ENCODE measurements around the gene MYO5A. TPM values are rescaled to one million over a fixed set of nuclear protein-coding genes. Genes with fewer than 3 reads are reported as not detected.

Gene MYO5A
- total RNA-seq, 2 experiments from 2014 or later = 31.8 to 42.0 TPM

GRCh38 chr15:52261498-52262242 lies 267.0 kb downstream of the MYO5A start:
- Histone ChIP-seq H3K27ac (ENCODE audit: low read depth, low read length, poor library complexity, severe bottlenecking) (no peak overlapping the region), H3K36me3 (ENCODE audit: insufficient read depth, low read length) (no peaks in the 10 kb centered on the region), H3K4me1 (ENCODE audit: insufficient read depth, low read length, poor library complexity, severe bottlenecking) (peaks cover 17% of the 10 kb centered on the region), H3K4me3 (ENCODE audit: low read depth, low read length, poor library complexity, severe bottlenecking) (no peak overlapping the region), H3K9me2 (ENCODE audit: insufficient read depth, low read length) (no peaks in the 10 kb centered on the region), H3K79me2 (ENCODE audit: insufficient read depth, low read depth, low read length) (no peaks in the 10 kb centered on the region), H4K20me1 (ENCODE audit: insufficient read depth, low read length) (no peaks in the 10 kb centered on the region), H3K4me2 (ENCODE audit: low read length) (peak overlapping the region; percentile 50), H3K9me3 (ENCODE audit: low read length) (no peaks in the 10 kb centered on the region), H2AFZ (ENCODE audit: low read length) (peak overlapping the region; percentile 32; the same call in 1 of the 2 replicates)
- TF ChIP-seq CTCF (conservative IDR thresholded peaks at IDR 0.05; ENCODE audit: low read length) (0 out of 2 replicates have a peak, but pooled peaks have one; percentile 23), EZH2phosphoT487 (IDR thresholded peaks at IDR 0.05; ENCODE audit: borderline replicate concordance, low read depth, low read length) (no peak)
- intact Hi-C loops (cut with micrococcal nuclease; ENCODE audit: unreplicated experiment) = no loop called here
- peak; percentile 77 for DNase-seq (ENCODE audit: low spot score)
- CTCF ChIA-PET (ENCODE audit: unreplicated experiment) = interaction anchor here (1.1 kb wide), 1 partner anchor 473 kb away, joined by 4 read pairs; no protein-coding TSS in a partner anchor
- POLR2A ChIA-PET = interaction anchor here (0.6 to 1.5 kb wide), 12 partner anchors 9 to 511 kb away, joined by 3 to 4 read pairs (median 3); no protein-coding TSS in a partner anchor
- no TSS peak for BruUV-seq (replicated peaks)

- H3K4me3 ChIP-seq (ENCODE audit: low read depth, low read length, poor library complexity, severe bottlenecking) = no peak overlapping the region
- no peak overlapping the region for H3K4me2 ChIP-seq (ENCODE audit: low read length)
- ChIA-PET POLR2A (interaction anchor here (0.9 to 1.5 kb wide), 4 partner anchors 8 to 416 kb away, joined by 3 to 4 read pairs (median 3); no protein-coding TSS in a partner anchor), CTCF (ENCODE audit: unreplicated experiment) (no interaction called here)
- DNase-seq (ENCODE audit: low spot score) = no peak
- H3K36me3 ChIP-seq (ENCODE audit: insufficient read depth, low read length) = no peaks in the 10 kb centered on the region
- H3K79me2 ChIP-seq (ENCODE audit: insufficient read depth, low read depth, low read length) = no peaks in the 10 kb centered on the region
- H3K27ac ChIP-seq (ENCODE audit: low read depth, low read length, poor library complexity, severe bottlenecking) = no peak overlapping the region
- H4K20me1 ChIP-seq (ENCODE audit: insufficient read depth, low read length) = no peaks in the 10 kb centered on the region
- intact Hi-C loops (cut with micrococcal nuclease; ENCODE audit: unreplicated experiment) = no loop called here
- BruUV-seq (replicated peaks) = no TSS peak
- peaks cover 23% of the 10 kb centered on the region for H3K4me1 ChIP-seq (ENCODE audit: insufficient read depth, low read length, poor library complexity, severe bottlenecking)
- H2AFZ ChIP-seq (ENCODE audit: low read length) = no peak overlapping the region
- TF ChIP-seq CTCF (conservative IDR thresholded peaks at IDR 0.05; ENCODE audit: low read length) (no peak), EZH2phosphoT487 (IDR thresholded peaks at IDR 0.05; ENCODE audit: borderline replicate concordance, low read depth, low read length) (no peak)
- H3K9me2 ChIP-seq (ENCODE audit: insufficient read depth, low read length) = no peaks in the 10 kb centered on the region
- no peaks in the 10 kb centered on the region for H3K9me3 ChIP-seq (ENCODE audit: low read length)
These were observed 267.7 kb downstream of the MYO5A start for GRCh38 chr15:52261026-52261425.

GRCh38 chr15:52259503-52259902 lies 269.2 kb downstream of the MYO5A start:
- POLR2A ChIA-PET = interaction anchor here (0.7 to 1.2 kb wide), 3 partner anchors 21 to 43 kb away, joined by 3 to 4 read pairs (median 4); no protein-coding TSS in a partner anchor
- H3K27ac ChIP-seq (ENCODE audit: low read depth, low read length, poor library complexity, severe bottlenecking) = no peak overlapping the region

More at GRCh38 chr15:52259503-52259902, 269.2 kb downstream of the MYO5A start:
- Histone ChIP-seq H3K4me1 (ENCODE audit: insufficient read depth, low read length, poor library complexity, severe bottlenecking) (peaks cover 34% of the 10 kb centered on the region), H3K79me2 (ENCODE audit: insufficient read depth, low read depth, low read length) (no peaks in the 10 kb centered on the region), H3K36me3 (ENCODE audit: insufficient read depth, low read length) (no peaks in the 10 kb centered on the region), H4K20me1 (ENCODE audit: insufficient read depth, low read length) (no peaks in the 10 kb centered on the region), H3K4me2 (ENCODE audit: low read length) (no peak overlapping the region), H3K4me3 (ENCODE audit: low read depth, low read length, poor library complexity, severe bottlenecking) (no peak overlapping the region), H2AFZ (ENCODE audit: low read length) (no peak overlapping the region), H3K9me3 (ENCODE audit: low read length) (no peaks in the 10 kb centered on the region), H3K9me2 (ENCODE audit: insufficient read depth, low read length) (no peaks in the 10 kb centered on the region)
- BruUV-seq (replicated peaks) = no TSS peak
- CTCF ChIA-PET (ENCODE audit: unreplicated experiment) = no interaction called here
- DNase-seq (ENCODE audit: low spot score) = no peak
- TF ChIP-seq EZH2phosphoT487 (IDR thresholded peaks at IDR 0.05; ENCODE audit: borderline replicate concordance, low read depth, low read length) (no peak), CTCF (conservative IDR thresholded peaks at IDR 0.05; ENCODE audit: low read length) (no peak)
- intact Hi-C loops (cut with micrococcal nuclease; ENCODE audit: unreplicated experiment) = loop anchor here (5.0 kb wide), 1 partner anchor 68 kb away; no protein-coding TSS in a partner anchor
